Activated CD8-positive, alpha-beta memory T cell treated with anti-CD3 and anti-CD28 coated beads, Interleukin-2, amount 50 U/mL, for 24 hours (primary cell): Measurements from ENCODE around the gene PHOX2A.
"Not testable (repeated sequence)": the region's sequence is repeated elsewhere in the genome, so short reads cannot be mapped to it uniquely, and the experiment has no call there.

ENCODE experiments used
- DNase-seq: peaks from one replicate; pipeline ENCODE4 v3.0.0-alpha.2; 2020; ENCODE audit errors: extremely low read depth

PHOX2A gene

DNA sequence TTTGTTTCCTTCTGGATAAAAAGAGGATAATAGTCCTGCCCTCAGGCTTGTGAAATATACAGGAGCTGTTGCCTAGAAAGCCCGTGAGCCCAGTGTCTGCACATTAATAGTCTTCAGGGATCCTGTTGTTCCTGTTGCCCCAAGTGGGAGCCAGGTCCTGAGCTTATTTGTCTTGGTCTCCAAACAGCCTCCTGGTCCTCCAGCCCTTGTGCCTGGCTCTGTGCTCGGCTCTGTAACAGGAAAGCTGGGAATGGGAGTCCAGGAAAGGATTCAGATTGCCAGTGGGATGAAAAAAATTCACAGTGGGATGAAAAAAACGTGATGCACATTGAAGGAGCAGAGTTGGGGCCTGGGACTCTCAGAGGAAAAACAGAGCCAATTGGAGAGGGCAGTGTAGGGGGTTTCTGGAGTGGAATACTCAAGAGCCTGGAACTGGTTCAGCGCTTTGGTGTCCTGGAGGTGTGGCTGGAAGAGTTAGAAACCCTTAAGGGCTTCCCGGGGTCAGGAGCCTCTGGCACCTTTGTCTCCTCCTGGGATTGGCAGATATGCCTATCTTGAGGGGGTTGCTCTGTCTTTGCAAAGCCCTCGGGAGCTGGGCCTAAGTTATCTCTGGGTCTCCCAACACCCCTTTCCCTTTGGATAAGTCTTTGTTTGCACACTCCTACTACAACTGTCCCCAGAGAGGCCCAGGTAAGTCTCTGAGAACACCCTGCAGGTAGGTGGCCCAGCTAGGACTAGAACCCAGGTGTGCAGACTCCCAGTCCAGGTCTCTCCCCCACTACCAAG lies 21.7 kb downstream of the PHOX2A start:
- DNase-seq, result no peak

DNA sequence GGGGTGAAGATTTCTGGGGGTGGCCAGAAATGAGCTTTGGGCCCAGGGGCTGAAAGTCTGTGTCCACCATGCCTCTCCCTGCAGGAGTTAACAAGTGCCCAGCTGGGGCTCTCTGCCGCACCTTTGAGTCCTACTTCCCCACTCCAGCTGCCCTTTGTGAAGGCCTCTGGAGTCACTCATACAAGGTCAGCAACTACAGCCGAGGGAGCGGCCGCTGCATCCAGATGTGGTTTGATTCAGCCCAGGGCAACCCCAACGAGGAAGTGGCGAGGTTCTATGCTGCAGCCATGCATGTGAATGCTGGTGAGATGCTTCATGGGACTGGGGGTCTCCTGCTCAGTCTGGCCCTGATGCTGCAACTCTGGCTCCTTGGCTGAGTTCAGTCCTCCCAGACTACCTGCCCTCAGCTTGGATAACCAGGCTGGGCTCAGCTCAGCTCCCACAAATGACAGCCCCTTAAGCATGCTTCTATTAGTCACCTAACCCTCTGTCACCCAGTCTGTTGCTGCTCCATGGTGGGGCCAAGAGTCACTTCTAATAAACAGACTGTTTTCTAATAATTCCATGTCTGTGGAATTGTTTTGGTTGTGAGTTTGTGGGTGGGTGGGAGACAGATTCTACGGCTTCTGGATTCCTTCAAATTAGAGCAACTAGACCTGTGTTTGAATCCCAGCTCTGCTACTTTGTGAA lies 22.4 kb downstream of the PHOX2A start:
- DNase-seq, result no peak

DNA sequence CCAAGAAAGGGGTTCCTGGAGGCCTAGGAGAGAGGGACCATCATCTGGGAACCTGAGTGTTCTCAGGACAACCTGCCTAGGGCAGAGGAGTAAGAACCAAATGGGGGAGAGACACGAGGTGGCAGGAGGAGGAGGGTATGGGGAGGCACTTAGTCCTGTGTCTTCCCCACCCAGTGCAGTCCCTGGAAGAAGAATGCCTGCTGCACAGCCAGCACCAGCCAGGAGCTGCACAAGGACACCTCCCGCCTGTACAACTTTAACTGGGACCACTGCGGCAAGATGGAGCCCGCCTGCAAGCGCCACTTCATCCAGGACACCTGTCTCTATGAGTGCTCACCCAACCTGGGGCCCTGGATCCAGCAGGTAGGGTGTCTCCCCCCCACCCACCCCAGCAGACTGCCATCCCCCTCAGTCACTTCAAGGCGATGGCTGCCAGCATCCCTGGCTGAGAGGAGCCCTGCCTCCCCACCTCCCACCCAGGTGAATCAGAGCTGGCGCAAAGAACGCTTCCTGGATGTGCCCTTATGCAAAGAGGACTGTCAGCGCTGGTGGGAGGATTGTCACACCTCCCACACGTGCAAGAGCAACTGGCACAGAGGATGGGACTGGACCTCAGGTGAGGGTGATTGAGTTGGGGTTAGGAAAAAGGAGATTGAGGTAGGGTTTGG lies 23.1 kb downstream of the PHOX2A start:
- no peak for DNase-seq

DNA sequence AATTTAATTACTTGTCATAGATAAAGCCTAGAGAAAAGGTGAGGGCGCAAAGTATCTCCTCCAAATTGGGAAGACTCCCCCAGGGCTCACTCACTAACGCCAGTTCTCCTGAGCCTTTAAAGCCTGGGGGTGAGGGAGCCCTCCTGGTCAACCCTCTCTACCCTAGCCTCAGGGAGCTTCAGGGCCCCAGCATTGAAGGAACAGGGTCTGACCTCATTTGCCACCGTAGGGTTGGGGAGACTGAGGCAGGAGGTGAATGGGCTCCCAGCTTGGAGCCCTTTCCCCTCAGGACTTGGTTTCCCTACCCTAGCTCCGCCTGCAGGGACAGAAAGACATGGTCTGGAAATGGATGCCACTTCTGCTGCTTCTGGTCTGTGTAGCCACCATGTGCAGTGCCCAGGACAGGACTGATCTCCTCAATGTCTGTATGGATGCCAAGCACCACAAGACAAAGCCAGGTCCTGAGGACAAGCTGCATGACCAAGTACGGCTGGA lies 25.7 kb downstream of the PHOX2A start:
- no peak for DNase-seq

DNA sequence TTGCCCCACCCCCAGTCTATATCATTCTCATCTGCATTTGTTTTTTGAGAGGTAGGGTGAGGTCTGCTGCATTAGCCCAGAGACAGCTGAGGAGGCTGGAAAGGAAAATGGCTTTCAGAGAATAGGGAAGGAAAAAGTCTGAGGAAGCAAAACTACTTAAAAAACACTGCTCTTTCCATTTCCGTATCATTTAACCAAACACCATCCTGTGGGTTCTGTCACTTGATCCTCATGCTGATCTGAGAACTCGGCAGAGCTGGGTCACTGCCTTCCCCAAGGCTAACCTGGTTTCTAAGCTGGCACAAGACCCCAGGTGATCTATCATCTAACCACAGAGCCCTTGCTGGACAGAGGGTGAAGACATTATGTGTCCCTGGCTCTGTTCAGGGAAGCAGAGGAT lies 26.1 kb downstream of the PHOX2A start:
- DNase-seq, result no peak

DNA sequence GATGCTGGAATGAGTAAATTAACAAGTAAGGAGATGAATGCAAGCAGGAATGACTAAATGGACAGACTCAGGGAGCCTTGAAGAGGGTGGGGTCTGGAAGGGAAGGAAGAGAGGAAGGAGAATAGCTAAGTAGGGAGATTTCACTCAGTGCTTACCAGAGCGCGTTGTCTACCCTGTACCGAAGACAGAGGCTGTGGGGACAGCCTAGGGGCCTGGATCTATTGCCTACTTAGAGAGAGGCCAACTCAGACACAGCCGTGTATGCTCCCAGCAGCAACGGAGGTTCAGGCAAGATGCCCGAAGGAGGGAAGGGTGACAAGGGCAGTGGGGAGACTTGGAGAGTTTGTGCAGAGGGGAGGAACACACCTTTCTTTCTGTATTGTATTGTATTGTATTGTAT lies 27.3 kb downstream of the PHOX2A start, which contains the start of gene FOLR2:
Gene FOLR2, plus strand, starts transcription at position 157 of the 400 bp plus-strand sequence. CDS start 1,791 bp downstream, outside the sequence.
- no peak for DNase-seq

DNA sequence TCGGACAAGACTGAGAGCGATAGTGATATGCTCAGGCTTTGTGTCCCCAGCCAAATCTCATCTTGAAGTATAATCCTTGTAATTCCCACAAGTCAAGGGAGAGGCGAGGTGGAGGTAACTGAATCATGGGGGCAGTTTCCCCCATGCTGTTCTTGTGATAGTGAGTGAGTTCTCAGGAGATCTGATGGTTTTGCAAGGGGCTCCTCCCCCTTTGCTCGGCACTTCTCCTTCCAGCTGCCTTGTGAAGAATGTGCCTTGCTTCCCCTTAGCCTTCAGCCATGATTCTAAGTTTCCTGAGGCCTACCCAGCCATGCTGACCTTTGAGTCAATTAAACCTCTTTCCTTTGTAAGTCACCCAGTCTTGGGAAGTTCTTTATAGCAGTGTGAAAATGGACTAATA lies 34.9 kb downstream of the PHOX2A start:
- no peak for DNase-seq

DNA sequence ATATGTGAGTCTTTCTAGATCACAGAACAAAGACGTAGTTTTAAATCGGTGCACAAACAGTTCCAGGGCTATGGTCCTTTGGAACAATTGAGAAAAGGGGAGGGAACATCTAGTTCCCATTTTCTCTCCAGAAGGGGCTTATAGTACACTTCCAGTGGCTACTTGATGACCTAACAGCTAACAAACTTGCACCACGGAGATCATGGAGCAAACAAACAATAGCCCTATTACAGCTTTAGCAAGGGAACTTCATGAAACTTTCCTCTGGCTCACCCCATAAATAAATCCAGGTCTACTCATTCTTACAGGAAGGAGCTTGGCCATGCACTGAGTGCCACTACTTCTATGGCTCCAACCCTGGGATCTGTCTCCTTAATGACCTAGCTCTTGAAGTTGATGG lies 35.7 kb downstream of the PHOX2A start:
- DNase-seq, result no peak

DNA sequence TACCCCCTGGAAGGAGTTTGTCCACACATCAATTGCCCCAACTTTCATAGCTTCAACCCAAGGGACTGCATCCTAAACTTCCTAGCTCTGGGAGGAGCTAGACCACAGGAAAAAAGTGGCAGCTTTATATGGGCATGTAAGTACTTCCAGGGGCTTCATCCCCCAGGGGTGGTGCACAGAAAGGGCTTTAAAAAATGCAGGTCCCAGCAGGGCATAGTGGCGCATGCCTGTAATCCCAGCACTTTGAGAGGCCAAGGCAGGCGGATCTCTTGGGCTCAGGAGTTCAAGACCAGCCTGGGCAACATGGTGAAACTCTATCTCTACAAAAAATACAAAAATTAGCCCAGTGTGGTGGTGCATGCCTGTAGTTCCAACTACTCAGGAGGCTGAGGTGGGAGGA lies 37.2 kb downstream of the PHOX2A start:
- DNase-seq, result not testable (repeated sequence)

DNA sequence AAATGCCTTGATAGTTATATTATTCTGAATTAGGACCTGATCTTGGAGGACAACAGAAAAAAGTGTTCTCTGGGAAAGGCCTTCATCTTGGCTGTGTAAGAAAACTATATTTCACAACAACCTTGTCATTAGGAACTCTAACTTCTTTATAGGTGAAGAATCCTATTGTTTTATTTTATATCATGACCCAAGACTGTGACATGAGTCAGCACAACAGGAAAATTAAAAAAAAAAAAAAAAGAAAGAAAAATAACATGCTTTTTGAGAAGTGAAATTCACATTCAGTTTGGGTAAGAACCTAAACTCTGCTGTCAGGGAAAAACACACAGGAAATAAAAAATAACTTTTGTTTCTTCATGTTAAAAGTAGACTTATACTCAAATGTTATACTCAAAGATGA lies 39.1 kb downstream of the PHOX2A start:
- DNase-seq, result no peak

DNA sequence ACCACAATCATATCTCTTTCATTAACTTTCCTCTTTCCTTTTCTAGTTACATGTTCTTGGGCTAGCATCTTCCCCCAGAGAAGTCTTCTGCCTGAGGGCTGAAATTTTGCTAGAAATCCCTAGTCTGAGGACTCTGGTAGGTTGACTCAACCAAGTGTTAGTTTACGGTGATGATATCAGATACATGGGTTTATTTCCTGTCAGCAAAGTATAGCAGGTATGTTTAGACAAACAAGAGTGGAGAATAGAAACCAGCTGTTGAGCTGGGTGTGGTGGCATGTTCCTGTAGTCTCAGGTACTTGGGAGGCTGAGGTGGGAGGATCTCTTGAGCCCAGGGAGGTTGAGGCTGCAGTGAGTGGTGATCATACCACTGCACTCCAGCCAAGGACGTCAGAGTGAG lies 40.8 kb downstream of the PHOX2A start:
- no peak for DNase-seq

DNA sequence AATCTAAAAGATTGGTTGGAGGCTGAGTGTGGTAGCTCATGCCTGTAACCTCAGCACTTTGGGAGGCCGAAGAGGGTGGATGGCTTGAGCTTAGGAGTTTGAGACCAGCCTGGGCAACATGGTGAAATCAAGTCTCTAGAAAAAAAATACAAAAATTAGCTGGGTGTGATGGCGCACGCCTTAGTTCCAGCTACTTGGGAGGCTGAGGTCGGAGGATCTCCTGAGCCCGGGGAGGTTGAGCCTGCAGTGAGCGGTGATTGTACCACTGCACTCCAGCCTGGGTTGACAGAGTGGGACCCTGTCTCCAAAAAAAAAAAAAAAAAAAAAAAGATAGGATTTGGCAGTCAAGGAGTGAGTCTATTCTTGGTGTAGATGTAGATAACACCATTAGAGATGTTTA lies 41.4 kb downstream of the PHOX2A start:
- DNase-seq, result no peak

DNA sequence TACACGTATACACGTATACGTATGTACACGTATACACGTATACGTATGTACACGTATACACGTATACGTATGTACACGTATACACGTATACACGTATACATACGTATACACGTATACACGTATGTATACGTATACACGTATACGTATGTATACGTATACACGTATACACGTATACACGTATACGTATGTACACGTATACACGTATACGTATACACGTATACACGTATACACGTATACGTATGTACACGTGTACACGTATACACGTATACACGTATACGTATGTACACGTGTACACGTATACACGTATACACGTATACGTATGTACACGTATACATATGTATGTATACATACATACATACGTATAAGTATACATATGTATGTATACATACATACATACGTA lies 42.5 kb downstream of the PHOX2A start:
- not testable (repeated sequence) for DNase-seq

DNA sequence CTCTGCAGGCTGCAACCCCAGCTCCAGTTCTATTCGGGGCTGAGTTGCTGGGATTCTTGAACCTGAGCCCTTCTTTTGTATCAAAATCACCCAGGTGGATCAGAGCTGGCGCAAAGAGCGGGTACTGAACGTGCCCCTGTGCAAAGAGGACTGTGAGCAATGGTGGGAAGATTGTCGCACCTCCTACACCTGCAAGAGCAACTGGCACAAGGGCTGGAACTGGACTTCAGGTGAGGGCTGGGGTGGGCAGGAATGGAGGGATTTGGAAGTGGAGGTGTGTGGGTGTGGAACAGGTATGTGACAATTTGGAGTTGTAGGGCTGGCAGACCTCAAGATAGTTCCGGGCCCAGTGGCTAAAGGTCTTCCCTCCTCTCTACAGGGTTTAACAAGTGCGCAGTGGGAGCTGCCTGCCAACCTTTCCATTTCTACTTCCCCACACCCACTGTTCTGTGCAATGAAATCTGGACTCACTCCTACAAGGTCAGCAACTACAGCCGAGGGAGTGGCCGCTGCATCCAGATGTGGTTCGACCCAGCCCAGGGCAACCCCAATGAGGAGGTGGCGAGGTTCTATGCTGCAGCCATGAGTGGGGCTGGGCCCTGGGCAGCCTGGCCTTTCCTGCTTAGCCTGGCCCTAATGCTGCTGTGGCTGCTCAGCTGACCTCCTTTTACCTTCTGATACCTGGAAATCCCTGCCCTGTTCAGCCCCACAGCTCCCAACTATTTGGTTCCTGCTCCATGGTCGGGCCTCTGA lies 48.3 kb downstream of the PHOX2A start:
- DNase-seq, result no peak

DNA sequence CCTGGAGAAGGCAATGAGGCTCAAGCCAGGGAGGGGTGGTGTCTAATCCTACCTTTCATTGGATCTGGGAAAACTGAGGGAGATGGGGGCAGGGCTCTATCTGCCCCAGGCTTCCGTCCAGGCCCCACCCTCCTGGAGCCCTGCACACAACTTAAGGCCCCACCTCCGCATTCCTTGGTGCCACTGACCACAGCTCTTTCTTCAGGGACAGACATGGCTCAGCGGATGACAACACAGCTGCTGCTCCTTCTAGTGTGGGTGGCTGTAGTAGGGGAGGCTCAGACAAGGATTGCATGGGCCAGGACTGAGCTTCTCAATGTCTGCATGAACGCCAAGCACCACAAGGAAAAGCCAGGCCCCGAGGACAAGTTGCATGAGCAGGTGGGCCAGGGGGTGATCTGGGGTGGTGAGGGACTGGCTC lies 52.0 kb downstream of the PHOX2A start, which contains the start of gene FOLR1:
Gene FOLR1, plus strand, starts transcription at position 180 of the 421 bp plus-strand sequence. Its CDS starts 34 bp downstream, at position 214.
- no peak for DNase-seq

DNA sequence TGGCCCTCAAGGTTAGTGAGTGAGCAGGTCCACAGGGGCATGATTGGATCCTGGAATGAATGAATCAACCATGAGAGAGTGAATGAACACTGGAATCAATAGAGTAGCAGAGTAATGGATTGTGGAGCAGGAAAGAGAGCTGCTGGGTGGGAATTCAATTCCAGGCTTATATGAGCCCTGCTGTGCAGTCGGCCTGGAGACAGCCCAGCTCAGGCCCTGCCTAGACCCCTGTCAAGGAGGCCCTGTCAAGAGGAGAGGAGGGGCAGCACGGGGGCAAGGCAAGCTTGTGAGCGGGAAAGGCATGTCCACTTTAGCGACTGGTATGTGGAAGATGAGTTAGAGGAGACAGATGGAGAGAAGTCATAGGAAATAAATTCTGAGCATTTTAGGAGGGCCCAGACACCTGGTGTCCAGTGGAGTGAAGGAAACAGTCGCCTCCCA lies 53.3 kb downstream of the PHOX2A start:
- DNase-seq, result no peak

DNA sequence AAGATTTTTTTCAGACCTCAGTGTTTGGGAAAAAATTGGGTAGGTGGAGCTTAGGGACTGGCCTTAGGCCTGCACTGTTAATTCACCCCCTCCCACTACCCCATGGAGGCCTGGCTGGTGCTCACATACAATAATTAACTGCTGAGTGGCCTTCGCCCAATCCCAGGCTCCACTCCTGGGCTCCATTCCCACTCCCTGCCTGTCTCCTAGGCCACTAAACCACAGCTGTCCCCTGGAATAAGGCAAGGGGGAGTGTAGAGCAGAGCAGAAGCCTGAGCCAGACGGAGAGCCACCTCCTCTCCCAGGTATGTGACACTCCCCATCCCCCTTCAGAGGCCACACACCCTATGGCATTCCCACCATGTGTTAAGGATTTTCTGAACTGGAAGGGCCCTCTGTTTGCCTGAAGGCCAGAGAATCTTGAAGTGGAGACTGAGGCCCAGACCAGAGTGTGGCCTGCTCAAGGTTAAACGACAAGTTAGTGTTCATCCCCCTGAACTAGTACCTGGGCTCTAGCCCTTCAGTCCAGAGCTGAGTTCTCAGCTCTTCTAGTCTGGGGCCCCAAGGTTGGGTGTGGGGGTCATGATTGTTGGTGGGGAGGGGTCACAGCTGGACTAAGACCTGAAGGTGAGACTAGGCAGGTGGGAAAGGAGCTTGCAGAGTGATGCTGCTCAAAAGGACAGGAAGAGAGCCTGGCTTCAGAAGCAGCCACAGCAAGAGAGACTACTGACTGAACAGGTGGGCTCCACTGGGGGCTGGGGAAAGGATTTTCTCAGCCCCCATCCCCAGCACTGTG lies 54.3 kb downstream of the PHOX2A start:
- DNase-seq, result no peak
